Cerebellar cortex (tissue), 1 donor: Measurements from ENCODE around the gene NUDT16L1.

Experiments used
- DNase-seq: peaks from one replicate; pipeline ENCODE4 v3.0.0-alpha.2; 2015; ENCODE audit warnings: low spot score

Gene NUDT16L1

DNA sequence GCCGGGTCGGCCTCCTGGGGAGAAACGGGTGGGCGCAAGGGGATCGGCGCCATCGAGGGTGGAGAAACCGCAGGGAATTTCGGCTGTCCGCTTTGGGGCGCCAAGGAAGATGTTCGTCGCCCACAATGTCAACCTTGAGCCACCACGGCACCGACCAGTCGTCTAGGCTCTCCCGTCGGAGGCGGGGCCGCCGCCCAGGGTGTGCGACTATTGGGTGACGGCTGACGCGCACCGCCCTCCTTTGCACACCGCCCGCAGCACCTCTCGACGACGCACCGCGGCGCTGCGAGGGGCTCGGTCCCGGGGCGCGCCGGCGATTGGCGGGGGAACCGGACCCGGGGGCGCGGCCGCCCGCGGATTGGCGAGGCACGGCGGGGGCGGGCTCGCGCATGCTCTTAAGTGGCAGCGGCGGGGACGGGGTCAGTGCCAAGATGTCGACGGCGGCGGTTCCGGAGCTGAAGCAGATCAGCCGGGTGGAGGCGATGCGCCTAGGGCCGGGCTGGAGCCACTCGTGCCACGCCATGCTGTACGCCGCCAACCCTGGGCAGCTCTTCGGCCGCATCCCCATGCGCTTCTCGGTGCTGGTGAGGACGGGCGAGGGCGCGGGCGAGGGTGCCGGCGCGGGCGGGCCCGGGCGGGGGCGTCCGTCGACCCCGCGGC is at the start of gene NUDT16L1:
TSS of gene NUDT16L1 (plus strand) at position 267 of the 660 bp plus-strand sequence. CDS start at position 432, 165 bp downstream.
- peak; percentile 96 for DNase-seq

DNA sequence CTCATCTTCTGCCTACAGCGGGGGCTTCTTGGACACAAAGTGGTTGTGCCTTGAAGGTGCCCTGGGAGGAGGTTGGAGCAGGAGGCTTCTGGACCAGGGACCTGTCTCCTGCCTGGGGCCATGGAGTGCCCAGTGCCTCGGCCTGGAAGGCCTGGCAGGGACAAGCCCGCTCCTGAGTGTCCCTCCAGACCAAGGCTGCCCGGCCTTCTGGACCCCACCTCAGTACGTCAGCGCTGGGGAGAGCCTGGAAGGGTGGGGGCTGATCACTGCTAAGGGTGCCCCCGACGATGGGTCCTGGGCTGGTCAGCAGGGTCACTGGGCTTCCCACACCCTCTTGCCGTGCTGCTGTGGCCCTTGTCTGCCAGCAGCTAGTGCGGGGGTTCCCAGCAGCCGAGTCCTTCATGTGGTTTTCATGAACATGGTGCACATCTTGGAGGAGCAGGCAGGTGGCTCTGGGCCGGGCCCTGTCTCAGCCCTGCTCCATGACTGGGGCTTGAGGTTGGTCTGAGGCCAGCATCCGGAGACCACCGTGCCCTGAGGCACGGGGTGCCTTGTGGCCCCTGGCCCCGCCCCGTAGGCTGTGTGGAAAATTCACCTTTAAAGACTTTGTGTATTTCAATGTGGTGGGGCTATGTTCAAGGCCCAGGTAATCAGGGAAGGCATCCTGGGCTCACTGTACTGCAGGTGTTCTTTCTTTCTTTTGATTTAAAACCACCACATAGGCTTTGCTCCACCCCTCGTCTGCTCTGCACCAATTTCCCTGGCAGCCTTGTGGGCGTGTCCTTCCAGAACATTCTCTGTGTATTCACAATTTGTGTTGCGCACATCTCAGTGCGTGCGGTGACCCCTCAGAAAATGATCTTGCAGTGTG is 46.4 kb upstream of the NUDT16L1 start:
- DNase-seq, result no peak

DNA sequence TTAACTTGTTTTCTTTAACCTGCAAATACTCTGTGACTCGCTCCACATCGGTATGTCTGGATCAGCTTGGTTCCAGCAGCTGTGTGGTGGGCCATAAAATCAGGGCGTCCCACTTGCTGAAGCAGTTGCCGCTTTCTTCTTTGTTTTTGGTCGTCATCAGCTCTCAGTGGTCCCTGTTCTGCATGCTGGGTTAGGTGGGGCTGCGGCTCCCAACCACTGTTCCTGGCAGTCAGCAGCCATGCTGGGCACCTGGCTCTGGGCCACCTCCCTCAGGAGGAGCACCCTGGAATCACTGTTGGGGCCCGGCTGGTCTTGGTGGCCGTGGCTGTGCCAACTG is 45.8 kb upstream of the NUDT16L1 start:
- no peak for DNase-seq

DNA sequence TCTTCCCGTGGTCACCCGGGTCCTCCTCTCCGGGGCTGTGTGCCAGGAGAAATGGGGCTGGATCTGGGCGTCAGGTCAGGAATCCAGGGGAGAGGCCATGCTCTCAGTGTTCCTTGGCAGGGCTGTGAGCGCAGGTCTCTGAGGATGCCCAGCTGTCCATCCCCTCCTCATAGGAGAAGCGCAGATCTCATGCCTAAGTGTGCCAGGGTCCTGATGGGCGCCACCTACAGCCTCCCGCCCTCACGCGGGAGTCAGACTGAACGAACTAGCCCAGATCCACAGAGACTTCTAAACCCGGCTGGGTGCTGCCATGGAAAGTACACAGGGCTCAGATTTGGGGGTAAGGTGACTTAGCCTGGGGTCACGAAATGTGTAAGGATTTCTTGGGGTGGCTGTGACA is 44.4 kb upstream of the NUDT16L1 start:
- DNase-seq, result no peak

DNA sequence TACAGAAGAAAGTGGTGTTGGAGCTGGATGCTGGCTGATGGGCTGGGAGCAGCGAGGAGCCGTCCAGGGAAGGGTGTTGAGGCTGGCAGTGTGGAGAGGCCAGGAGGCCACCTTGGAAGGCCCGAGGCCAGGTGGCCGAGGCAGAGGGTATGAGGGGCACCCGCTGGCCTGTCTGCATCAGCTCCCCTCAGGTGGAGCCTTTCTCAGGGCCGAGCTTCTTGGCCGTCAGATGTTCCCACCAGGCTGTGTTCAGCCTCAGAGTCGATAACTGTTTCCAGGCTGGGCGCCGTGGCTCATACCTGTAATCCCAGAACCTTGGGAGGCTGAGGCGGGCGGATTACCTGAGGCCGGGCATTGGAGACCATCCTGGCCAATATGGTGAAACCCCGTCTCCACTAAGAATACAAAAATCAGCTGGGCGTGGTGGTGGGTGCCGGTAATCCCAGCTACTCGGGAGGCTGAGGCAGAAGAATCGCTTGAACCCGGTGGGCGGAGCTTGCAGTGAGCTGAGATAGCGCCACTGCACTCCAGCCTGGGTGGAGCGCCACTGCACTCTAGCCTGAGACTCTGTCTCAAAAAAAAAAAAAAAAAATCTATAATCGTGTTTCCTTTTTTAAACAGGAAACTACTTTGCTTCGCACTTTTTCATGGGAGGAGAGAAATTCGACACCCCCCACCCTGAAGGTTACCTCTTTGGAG is 43.5 kb upstream of the NUDT16L1 start:
- no peak for DNase-seq

DNA sequence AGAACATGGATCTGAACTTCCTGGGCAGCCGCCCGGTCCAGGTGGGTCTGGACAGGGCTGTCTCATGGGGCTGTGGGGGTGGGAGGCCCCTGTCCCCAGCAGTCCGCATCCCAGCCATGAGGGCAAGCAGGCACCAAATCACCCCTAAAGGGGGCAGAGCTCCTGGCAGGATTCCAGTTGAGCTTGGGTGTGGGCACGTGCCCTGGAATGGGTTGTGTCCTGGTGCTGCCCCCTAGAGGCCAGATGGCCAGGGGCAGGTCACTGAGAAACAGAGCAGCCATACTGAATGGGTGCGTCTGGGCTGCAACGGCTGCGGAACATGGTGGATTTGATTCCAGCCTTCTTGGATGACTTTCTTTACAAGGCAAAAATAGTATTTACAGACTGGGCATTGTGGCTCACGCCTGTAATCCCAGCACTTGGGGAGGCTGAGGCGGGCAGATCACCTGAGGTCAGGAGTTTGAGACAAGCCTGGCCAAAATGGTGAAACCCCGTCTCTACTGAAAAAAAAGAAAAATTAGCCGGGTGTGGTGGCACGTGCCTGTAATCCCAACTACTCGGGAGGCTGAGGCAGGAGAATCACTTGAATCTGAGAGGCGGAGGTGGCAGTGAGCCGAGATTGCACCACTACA is 42.8 kb upstream of the NUDT16L1 start:
- DNase-seq, result peak; percentile 58

DNA sequence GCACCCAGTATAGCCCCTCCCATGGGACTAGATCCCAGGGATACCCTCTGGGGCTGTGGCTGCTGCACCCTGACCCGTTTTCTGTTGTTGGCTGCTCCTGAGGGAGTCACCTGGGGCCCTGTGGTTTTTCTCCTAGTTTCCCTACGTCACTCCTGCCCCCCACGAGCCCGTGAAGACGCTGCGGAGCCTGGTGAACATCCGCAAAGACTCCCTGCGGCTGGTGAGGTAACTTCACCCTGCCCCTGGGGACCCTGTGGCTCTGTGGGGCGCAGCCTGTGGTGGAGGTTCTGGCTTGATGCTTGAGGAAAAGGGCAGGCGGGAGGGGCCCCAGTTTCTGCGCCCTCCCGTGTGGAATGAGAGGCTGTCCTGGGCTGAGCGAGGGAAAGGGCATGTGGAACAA is 41.5 kb upstream of the NUDT16L1 start:
- no peak for DNase-seq

DNA sequence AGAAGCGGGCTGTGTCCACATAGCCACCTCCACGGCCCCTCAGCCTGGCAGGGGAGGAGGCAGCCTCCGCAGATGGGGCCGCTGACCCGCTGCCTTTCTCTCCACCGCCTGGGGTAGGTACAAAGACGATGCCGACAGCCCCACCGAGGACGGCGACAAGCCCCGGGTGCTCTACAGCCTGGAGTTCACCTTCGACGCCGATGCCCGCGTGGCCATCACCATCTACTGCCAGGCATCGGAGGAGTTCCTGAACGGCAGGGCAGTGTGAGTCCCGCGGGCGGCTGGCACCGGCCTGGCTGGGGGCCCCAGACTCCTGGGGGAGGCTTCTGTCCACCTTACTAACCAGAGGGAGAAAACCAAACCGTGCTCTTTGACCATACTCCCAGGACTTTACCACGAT is 40.8 kb upstream of the NUDT16L1 start:
- no peak for DNase-seq

DNA sequence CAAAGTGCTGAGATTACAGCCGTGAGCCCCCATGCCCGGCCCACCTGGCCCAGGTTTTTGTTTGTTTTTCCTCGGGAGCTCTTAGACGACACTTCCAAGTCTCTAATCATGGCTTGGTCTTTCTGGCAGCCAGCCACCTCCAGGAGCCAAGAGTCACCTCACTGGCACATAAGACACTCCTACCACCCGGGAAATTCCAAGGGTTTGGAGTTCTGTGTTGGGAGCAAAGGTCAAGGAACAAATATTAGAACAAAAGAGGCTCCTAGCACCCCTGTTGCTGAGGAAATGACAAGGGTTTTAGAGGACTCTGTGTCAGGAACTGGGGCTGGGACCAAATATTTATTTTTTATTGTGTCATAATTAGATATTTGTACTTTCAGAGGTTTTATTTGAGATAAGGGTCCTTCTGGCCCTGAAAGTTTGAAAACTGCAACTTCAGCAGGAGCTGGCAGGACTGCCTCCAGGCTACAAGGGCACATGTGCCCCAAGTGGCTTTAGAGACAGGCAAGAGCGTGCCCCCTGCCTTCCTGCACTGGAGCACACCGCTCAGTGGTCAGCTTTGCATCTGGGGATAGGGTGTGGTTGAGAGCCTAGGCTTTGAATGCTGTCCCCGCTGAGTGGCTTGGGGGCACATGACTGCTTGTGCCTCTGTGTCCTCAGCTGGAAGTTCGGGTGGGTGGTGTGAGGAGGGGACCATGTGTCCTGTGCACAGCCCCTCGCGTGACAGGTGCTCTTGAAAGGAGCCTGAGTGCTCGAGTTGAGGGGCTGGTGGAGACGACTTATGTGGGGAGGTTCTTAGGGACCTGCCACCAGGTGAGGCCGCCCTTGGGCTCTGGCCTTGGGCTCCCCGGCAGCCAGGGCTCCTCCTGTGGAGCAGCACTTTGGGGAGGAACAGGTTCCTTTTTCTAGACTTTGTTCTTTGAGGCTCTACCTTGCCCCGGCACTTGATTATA is 39.1 kb upstream of the NUDT16L1 start:
- no peak for DNase-seq

DNA sequence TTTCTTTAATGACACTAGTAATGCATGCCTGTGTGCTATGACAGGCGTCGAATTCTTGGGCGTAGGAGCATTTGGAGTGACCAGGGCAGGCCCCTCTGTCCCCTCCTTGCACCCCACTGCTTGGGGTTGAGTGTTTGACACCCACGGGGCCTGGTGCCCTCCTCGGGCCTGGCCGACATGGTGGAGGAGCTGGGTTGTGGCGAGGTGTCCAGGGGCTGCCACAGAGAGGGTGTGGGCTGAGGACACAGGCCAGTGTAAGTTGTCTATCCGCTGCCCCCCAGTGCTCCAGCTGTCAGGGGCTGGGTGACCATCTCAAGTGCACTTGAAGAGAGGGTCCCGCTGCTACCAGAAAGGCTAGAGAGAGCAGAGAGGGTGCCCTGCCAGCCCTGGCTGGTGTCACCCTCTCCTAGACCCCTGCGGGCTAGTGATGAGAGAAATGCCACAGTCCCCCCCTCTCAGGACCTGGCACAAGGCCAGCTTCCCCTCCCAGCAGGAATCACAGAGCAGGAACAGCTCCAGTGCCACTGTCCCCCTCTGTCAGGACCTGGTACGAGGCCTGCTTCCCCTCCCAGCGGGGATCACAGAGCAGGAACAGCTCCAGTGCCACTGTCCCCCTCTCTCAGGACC is 38.3 kb upstream of the NUDT16L1 start:
- no peak for DNase-seq

DNA sequence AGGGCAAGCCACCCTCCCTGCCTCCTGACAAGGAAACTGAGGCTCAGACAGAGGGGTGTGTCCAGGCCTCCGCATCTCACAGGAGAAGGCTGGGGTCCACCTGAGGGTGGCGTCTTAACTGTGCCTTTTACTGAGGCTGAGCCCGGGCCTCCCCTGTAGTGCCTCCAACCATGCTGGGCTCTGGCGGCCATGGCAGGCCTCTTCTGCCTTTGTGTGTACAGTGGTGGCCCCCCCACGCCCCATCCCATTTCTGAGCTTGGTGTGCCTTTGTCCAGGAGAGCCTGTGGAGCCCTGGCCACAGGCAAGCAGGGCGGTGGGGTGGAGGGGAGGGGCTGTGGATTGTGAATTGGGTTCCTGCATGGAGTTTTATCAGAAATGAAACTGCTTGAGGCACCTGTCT is 37.6 kb upstream of the NUDT16L1 start:
- no peak for DNase-seq

DNA sequence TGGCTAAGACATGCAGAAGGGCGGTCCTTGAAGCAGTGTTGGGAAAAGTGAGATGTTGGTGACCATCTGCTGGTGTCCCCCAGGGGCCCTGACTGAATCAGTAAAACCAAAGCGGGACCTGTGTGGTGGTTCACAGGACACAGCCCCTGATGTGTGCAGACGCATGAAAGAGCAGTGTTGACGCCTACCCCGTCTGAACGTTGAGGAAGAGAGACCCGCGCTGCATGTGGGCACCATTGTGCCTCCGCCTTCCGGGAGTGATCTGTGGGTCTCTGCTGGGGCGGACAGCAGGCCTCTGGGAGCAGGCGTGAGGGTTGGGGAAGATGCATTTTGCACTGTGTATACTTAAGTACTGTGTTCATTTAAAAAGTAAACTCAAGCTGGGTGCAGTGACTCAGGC is 37.1 kb upstream of the NUDT16L1 start:
- no peak for DNase-seq

DNA sequence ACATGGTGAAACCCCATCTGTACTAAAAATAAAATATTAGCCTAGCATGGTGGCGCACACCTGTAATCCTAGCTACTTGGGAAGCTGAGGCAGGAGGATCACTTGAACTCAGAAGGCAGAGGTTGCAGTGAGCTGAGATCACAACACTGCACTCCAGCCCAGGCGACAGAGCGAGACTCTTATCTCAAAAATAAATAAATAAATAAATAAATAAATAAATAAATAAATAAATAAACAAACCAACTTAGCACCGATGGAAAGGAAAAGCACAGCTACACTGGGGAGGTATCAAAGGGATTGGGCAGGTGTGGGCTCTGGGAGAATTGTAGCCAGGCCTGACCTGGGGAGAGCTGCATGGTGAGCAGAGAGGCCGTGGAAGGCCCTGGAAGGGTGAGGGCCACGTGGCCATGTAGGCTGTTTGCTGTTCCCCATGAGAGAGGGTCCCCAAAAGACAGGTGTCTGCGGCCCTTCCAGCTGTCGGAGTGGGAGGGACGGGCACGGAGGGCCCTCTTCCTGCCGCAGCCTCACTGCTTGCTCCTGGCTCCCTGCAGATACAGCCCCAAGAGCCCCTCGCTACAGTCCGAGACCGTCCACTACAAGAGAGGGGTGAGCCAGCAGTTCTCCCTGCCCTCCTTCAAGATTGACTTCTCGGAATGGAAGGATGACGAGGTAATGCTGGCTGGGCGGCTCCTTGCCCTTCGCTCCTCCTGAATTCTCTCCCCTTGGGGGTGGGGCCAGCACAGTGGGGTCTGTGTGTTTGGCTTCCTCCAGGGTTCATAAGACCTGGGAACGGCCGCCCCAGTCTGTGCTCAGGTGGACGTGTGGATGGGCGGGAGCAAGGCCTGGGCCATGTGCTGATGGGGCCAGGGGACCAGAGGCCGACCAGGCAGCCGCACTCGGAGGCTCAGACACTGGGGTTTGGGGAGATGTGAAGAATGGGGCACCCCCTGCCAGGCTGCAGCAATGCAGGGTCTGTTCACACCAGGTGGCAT is 36.4 kb upstream of the NUDT16L1 start:
- no peak for DNase-seq

DNA sequence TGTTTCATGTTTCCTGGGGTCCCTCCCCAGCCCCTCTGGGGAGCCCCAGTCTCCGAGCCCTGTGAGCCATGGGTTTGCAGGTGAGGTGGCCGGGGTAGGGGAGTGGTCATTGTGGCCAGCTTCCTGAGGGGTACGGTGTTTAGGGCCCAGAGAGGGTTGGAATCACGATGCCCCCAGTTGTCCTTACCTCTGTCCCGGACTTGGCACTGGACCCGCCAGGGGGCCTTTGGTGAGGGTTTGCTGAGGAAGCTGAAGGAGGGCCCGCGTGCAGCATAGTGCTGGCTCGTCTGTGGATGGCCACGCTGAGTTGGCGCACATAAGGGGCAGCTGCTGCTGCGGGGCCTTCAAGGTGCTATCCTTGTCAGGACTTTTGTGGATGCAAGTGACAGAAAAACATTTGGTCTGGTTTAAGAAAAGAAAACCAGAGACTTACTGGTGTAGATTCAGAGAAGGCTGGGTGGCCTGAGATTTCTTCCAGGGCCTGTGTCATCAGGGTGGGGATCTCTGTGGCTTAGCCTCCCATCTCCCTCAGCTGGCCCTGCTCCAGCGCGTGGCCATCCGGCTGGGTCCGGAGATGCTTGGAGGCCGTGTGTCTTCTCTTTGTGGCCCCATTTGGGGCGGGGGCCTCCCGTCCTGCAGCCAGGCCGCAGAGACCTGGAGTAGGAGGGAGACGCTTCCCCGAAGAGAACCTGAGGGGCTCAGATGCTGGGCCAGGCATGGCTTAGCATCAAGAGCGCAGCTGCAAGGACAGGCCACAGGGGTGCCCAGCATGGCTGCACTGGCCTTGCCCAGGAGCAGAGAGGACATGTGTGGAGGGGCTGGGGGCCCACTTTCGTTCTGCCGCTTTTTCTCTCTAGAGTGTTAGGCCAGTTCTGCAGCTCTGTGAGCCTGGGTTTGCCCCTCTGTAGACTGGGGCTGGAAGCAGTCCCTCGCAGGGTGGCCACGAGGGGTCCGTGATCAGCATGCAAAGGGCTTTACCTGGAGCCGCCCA is 33.7 kb upstream of the NUDT16L1 start:
- no peak for DNase-seq

DNA sequence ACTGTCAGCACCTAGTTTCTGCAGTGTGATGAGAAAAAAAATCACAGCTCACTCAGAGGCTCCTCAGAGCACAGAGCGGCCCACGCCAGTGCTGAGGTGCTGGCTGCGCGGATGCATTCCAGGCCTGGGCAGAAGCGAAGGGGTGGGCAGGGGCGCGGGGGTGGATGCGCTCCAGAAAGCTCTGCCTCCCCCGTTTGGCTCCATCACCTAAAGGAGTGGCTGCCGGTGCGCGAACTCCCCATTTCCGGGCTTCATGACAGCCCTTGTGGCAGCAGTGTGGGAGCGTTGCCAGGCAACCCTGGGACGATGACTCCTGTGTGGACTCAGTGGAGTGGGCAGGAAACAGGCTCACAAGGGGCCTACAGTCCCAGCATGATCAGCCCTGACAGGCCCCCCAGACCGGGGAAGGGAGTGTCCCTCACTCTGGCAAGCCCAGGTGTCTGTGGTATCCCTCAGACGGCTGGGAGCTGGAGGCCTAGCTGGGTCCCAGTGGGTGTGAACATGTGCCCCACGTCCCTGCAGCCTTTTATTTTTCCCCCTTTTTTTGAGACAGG is 32.8 kb upstream of the NUDT16L1 start:
- DNase-seq, result no peak

DNA sequence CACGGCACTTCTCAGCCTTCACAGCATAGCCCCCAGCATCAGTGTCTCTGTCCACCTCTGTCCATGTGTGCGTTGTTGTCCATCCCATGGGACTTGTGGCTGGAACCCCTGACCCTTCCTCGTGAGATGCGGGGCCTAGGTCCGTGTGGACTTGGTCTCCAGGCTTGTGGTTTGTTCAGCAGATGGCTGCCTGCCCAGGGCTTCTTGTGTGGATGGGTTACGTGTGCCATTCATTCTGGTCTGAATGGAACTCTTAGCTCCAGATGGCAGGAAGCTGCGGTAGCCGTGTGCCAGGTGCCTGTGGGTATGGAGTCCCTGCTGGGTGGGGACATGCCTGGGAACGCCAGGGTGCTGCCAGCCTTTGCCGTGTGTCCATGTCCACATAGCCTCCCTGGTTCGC is 31.7 kb upstream of the NUDT16L1 start:
- DNase-seq, result peak; percentile 82

DNA sequence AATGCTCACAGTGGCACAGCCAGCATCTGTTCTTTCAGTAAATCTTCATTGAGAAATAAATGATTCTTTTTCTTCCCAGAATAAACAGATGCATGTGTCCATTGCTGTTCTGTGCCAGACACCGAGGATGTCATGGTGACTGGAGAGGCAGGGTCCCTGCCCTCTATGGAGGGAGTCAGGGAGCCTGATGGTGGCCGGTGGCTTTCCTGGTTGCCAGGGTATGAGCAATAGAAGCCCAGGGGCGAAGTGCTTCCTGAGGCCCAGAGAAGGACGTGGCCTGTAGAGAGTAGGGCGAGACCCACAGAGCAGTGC is 29.9 kb upstream of the NUDT16L1 start:
- DNase-seq, result no peak

DNA sequence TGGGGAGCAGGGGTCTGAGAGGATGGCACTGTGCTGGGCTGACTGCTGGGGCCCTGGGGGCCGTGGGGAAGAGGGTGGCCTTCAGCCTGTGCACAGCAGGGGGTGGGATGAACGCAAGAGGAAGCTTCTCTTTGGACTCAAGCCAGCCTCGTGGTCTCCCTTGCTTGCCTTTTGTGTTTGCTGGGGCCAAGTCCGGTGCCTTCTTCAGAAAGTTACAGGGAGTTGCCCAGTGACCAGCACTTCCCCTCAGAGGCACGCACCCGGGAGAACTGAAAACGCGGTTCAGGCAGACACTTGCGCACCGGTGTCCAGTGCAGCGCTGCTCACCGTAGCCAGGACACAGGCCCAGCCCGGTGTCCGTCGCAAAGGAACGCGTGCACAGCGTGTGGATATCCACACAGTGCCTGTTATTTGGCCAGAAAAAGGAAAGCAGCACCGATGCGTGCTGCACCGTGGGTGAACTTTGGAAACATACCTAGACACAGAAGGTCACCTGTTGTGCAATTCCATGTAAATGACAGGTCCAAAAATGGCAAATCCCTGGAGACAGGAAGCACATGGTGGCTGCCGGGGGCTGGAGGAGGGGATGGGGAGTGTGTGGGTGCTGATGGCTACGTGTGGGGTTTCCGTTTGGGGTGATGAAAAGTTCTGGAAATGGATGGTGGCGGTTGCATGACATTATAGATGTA is 29.4 kb upstream of the NUDT16L1 start:
- DNase-seq, result no peak
